ENCODE measurements around the gene SAFB2.
"Not testable (repeated sequence)": the region's sequence is repeated elsewhere in the genome, so short reads cannot be mapped to it uniquely, and the experiment has no call there.

Gene SAFB2

DNA sequence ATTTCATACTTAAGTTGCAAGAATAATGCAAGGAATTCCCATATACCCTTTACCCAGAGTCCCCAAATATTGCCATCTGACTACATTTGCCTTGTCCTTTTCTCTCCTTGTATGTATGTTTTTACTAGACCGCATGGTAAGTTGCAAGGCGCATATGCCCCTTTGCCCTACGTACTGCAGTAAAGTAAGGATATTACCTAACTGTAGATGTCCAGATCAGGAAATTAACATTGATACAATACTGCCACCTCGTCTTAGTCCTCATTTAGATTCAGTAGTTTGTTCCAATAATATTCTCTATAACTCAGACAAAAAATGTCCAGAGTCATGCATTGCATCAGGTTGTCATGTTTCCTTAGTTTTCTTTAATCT, 9.7 kb upstream of the SAFB2 start:
- FAIRE-seq: no peak

DNA sequence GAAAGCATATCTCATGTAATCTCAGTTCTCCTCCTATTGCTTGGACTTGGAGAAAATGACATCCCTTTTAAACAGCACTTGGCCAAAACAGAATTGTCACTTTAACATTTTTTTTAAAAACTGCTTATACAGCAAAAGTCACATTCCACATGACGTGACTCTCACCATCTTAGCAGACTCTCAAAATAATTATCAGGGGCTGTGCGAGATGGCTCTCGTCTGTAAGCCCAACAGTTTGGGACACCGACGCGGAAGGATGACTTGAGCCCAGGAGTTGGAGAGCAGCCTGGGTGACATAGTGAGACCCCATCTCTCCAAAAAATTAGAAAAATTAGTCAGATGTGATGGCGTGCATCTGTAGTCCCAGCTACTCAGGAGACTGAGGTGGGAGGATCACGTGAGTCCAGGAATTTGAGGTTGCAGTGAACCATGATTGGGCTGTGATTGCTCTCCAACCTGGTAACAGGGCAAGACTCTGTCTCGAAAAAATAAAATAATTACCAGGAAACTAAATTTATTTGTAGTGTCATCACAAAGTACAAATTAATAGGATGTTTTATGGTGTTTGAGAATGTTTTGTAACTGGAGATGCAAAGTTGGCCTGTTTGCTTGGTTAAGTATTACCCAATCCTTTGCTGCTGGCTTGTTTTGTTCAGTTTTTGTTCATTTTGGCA, 9.1 kb upstream of the SAFB2 start:
- no peak for FAIRE-seq

DNA sequence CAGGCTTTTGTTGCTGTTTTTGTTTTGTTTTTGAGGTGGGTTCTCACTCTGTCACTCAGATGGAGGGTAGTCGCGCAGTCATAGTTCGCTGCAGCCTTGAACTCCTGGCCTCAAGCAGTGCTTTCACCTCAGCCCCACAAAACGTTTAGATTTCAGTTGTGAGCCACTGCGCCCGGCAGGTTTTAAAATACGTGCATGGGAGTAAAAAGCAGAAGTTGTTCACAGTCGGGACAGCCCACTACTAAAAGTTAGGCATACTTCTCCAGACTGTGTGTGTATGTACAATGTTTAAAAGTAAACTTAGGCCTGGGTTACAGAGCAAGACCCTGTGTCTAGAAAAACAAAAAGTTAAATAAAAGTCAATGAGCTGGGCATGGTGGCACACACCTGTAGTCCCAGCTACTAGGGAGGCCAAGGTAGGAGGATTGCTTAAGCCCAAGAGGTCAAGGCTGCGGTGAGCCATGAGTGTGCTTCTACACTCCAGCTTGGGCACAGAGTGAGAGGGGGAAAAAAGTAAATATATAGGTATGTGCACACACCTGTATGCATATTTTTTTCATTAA, 6.4 kb upstream of the SAFB2 start:
- FAIRE-seq: no peak

DNA sequence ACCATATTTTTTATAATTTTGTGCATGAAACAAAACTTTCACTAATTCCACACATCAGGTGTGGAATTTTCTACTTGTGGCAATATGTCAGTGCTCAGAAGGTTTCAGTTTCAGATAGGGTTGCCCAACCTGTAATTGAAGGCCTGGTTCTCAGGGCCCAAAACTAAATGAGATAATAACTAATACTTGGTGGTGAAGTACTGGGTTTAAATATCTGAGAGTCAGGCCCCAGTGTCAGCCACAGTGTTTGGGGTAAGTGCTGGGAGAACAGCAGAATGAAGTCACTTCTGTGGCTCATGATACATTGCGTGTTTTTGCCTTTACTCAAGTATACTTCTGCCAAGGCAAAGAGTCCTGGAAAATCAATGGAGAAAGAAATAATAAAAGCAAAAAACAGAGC, 5.9 kb upstream of the SAFB2 start:
- FAIRE-seq: no peak

DNA sequence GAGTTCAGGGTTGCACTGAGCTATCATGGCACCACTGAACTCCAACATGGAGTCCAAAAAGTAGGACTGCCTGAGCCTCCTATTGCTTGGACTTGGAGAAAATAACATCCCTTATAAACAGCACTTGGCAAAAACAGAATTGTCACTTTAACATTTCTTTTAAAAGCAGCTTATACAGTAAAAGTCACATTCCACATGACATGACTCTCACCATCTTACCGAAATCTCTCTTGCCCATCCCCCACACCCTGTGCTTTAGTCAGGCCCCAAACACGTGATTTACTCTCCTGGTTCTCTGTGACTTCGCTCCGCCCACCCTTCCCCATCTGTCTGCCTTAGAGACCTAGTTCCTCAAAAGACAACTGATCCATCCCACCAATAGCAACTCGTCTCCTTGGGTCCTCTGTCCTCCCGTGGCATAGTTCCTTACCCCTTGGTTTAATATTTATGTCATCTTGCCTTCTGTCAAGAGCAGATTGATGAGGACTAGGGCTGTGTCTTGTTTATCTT, 4.9 kb upstream of the SAFB2 start:
- FAIRE-seq: no peak

DNA sequence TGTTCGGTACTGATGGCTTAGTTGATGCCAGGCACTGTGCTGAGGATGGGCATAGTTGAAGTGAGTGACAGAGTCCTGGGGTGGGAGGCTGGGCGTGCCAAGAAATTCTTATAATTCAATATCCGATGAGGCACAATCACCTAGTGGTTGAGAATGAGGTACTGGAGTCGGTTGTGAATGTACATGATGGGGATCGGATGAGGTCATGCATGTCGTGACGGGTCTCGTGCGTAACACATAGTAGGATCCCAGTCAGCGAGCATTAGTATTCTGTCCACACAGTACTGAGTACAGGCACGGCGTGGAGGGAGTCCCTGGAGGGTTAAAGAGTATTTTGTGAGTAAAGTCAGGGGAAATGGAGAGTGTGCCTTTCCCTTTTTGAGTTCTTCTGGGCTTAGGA, 3.1 kb upstream of the SAFB2 start:
- no peak for FAIRE-seq

DNA sequence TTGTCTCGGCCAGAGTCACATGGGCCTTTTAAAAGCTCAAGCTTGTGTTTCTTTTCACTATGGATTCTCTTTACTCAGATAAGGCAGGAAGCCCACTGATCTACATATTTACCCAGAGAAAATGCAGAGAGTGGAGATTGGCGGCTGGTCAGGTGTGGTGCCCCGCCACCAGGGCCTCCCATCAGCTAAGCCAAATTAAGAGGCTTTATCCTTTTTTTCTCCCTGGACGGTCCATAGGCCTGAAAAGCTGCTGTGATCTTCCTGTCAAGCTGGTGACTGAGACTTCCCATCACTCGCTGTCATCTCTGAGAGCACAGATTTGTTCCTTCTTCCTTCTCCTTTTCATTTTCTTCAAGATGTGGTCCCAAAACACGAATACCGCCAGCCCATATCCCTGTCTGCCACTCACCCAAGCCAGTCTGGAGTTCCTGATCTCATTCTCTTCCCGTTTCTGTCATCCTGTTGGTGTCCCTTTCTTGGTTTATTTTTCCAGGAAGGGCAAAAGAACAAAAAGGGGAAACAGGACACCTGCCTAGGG, 2.2 kb upstream of the SAFB2 start:
- FAIRE-seq: no peak

DNA sequence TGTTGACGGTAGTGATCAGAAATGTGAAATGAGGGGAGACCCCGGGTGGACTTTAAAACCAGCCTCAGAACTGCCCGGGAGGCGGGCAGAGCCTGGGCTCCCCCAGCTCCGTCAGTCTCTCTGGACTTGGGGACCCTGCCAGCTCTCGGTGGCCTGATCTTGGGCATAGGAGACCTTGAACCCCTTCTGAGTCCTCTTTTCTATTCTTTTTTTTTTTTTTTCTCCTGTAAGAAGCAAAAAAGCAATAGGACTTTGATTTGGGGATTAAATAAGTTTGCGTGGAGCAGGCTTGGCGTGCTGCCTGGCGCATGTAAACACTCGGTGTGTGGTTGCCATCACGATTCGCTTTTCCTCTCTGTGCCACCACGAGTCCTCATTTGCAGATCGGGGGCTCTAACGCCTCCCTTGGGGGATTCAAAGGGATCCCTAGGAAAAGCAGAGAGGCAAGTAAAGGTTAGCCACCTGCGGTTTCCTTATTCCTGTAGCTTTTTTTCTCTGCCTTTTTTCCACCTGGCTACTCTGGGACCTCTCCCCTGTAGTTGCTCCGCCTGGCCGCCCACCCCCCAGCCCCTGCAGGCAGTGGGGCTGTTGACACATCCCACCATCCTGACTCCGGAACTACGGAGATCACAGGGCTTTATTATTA, 1.6 kb upstream of the SAFB2 start:
- FAIRE-seq: no peak

DNA sequence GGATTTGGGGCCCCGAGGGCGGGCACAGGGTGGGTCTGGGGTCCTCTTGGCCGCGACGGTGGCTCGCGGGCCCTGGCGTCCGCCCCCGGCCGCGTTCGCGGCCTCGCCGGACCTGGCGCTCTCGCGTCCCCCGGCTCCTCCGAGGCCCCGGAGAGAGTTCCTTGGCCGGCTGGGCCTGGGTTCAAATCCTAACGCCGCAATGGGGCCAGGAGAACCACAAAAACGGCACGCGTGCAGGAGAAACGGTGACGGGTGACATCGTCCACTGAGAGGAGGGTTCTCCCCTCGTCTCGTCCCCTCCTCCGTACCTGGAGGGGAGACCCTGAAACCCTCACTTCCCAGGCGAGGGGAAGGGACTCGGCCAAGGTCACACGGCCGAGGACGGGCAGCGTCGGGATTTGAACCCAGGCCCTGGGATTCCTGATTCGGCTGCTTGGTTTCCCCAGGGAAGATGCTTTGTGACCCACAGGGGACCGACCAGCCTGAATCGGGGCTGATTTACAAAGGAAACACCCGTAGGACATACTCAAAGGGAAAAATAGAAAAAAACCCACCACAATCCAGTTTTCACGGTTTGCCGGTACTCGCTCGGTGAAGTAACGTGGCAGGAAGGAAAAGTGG, 931 bp upstream of the SAFB2 start:
- FAIRE-seq: no peak

DNA sequence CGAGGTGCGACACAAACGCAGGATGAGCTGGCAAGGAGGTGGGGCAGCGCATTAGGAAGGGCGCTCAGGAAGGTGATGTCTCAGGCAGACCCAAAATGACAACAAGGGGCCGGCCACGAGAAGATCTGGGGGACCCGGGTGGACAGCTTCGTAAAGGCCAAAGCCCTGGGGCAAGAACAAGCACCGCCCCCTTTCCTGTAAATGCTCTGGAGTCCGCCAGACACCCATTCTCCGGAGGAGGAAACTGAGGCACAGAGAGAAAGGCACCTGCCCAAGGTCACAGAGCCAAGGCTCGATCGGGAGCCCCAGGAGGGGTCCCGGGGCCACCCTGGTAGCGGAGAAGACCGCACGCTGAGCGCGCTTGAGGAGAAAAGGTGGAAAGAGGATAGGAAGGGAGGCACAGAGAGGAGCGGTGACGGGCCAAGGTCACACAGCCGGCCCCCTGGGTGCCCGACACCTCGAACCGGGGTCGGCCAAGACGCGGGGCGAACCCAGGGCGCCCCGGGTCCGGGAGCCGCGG, 571 bp downstream of the SAFB2 start:
- FAIRE-seq: no peak

DNA sequence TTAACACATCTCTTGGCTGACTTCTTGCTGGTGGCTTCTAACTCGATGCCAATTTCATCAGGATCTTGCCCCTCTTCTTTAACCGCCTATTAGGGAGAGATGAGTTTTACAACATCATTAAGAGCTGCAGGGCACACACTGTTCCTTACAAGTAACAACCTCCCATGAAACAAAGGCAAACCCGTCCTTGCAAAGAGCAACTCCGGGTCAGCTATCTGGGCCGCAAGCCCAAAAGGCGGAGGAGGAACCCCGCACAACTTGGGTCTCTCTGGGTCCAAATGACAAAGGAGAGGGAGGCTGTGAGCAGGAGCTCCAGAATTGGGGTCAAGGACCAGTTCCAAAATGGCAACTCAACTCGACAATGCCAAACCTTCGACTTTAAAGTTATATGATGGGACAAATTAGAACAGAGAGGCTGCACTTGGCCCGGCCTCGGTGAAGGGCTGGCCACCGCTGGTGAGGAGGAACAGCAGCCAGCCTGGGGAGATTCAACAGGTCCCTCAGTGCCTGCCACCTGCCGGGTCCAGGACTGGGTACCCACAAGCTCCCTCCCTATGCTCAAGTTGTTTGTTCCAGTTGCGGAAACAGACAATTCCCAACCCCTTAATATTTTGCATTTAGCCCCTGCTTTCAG, 1.1 kb downstream of the SAFB2 start:
- no peak for FAIRE-seq

DNA sequence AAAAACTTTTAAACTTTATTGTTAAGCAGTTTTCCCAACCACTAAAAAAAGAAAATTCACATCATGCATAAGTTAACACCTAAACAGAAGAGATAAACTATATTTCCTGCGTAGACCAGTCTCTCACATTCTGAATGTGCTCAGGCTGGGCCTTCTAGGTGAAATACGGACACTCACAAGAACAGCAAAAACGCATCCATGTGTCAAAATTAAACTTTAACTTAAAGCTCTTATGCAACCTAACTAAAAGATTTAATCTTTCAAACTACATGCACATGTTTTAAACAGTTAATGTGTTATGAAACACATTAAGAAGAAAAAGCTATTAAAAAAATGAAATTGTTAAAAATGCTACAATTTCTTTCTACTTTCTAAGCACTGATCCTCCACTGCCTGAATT, 2.6 kb downstream of the SAFB2 start:
- FAIRE-seq: no peak

DNA sequence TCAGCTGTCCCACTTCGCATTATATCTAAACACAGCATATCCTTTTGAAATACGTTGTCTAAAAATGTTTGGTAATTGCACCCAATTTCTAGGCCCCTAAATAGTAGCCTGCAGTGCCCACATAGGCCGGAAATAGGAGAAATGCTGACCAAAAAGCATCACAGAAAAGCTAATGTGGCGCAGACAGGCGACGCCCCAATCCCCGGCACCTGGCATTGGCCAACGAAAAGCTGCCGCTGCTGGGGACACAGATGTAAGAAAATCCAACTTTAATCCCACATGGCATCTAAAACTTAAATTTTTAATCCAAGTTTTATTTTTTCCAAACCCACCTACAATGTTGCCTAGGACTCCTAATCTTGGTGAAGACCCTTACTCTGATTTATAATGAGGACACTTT, 4.0 kb downstream of the SAFB2 start:
- FAIRE-seq: no peak

DNA sequence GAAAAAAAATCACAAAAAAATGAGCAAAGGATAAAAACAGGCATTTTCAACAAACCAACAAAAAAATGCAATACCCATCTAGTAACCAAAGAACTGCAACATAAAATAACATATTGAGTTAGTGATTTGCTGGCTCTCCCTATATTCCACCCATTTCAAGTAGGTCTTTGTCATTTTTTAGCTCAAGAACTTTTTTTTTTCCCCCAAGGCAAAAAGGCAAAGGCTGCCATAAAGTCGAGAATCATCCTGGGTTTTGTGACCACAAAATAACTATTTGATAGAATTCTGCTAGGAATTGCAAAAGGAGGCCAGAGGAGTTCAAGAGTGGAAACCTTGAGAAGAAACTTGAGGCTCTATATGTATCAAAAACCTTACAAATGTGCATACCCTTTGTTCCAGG, 5.5 kb downstream of the SAFB2 start:
- no peak for FAIRE-seq

DNA sequence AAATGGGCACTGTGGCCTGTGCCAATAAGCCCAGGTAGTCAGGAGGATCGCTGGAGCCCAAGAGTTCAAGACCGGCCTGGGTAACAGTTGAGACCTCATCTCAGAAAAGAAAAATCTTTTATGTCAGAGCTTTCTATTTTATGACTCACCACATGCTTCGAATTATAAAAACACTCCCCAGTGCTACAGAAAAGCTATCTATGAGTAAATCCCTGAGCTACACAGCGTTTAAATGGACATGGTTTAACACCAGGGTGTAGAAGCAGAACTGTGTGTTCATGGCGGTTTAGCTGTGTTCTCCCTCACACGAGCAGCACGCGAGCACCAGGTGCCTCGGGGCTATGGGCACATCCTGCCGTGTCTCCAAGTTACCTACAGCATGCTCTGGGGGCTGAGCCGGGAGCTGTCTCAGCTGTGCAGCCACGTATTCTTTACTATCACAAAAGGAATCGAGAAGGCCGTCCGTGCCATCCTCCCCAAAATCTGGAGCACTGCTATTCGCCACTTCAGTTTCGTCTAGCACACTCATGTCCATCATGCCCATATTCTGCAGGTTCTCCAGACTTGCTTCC, 6.7 kb downstream of the SAFB2 start:
- FAIRE-seq: no peak

DNA sequence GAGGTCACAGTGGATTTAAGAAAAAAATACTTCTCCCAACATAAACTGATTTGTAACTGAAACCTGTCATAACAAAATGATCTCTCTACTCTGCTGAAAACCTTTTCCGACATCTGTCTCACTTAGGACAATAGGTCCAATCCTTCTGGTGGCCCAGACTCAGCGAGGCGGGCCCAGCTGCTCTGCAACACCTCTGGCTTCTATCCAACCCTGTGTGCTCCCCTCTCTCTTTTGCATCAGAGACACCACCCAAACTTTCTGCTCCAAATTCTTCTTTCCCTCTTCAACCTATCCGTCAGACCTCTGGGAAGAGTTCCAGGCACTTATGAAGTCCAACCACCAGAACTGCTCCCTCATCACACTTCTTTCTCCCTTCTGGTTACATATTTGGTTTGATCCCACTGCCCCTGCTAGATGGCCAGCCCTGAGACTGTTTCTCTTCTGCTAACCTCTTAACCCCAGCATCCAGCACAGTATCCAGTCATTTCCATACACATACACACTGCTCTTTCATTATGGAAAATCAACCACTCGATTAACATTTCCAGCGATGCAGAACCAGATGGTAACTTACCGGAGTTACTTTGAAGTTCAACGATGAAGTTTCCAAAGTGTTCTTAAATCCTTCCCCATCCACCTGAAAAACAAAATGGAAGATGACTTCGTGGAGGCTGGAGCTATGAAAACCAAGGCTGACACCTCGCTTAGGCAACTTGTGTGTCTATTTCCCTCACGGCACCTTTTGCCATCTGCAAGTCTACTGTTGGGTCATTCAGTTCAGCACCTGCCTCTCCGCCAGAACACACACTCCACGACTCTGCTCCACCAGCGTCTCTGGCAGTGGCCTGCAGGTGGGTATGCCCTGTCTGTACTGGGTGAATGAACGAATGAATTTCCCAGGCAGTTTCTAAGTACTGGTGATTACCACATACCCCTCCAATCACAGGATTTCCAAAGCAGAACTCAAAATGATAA, 9.4 kb downstream of the SAFB2 start:
- no peak for FAIRE-seq

DNA sequence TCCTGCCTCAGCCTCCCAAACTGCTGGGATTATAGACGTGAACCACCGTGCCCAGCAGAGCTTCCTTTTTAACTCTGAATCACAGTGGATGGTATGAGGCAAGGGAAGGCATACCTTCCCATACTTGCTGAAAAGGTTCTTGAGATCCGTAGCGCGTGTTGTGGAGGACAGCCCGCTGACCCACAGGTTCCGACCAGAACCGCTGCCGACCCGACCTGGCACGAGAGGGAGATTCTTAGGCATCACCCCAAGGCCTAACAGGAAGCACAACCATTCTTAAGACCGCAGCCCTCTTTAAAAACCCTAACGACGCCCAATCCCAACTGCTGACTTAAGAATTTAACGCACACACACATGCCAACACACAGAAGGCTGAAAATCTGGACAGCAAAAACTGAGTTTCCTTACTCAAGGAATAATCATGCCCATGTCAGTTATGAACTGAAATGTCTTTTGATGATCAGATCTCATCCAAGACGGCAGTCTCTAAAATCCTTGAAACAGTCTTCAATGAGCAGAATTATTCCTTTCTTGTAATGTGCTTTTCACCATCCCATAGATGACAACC, 12.6 kb downstream of the SAFB2 start:
- no peak for FAIRE-seq

DNA sequence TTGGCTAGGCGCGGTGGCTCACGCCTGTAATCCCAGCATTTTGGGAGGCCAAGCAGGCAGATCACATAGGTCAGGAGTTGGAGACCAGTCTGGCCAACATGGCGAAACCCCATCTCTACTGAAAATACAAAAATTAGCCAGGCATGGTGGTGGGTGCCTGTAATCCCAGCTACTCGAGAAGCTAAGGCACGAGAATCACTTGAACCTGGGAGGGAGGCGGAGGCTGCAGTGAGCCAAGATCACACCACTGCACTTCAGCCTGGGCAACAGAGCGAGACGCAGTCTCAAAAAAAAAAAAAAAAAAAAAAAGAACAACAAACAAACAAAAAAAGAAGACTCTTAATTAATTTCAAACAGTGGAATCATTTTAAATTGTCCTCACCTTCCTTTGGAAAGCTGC, 13.8 kb downstream of the SAFB2 start:
- not testable (repeated sequence) for FAIRE-seq

DNA sequence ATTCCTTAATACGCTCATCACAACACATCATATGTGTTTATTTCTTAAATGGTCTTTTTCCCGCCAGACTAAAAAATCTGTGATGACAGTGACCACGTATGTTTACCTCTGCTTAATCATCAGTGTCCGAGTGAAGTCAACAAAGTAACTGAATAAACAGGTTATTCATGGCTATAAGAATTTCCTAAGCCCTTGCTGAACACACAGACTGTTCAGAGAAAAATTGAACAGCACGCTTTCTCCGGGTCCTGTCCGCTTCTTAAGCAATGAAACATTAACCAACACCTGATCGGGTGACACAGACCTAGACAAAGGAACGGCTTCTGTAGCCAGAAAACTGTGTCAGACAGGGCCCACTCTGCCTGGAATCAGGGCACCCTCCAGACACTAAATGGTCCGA, 14.3 kb downstream of the SAFB2 start:
- no peak for FAIRE-seq

DNA sequence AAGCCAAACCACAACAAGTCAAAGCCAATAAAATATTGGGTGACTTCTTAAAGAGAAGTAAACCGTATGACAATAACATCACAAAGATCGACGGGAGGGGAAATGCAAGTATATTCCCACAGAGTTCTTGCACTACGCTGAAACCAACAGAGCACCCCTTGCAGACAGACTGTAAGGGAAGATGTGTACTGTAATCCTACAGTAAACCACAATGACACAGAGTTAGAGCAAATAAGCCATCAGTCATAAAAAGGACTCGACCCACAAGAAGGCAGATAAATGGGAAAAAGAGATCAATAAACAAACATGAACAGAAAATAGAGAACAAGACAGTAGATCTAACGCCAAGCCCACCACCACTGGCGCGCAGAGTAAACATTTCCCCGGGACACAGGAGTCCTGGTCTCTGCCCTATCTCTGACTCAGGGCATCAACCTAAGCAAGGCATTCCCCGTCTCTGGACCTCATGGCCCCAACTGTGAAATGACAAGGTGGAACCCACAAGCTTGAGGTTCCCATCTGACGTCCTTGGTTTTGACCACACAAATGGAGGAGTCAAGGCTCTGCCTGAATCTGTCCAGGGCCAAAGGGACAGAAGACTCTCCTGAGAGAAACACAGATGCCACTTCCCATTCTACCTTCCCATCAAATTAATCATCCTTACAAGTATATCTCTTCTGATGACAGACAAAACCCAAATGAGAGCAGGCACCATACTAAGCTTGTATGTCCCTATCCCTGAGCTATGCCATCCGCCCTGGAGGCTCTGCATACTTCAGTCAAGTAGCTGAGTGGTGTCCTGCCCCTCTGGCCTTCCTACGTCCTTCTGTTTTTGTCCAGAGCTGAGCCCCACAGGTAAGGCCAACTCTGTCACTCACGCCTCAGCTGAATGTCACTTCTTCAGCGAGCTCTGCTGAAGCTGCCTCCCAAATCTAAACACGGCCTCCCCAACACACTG, 15.0 kb downstream of the SAFB2 start:
- FAIRE-seq: no peak

Measured in TTC549 (cell line).